HG03095 (cell line): Measurements from ENCODE around the gene DBNDD2.

Source experiments
- ATAC-seq: cut with Tn5 transposase; IDR thresholded peaks from one replicate; pipeline ENCODE4 v1.9.1; 2021; ENCODE audit warnings: moderate library complexity; ENCODE audit not compliant: unreplicated experiment

The DBNDD2 gene

GRCh38 chr20:45407783-45408645 is at the start of gene DBNDD2:
Gene DBNDD2, plus strand, starts transcription at chr20:45408289. Its CDS starts 179 bp downstream, at chr20:45408468.
- ATAC-seq = no peak

GRCh38 chr20:45359069-45359405 is 49.1 kb upstream of the DBNDD2 start:
- no peak for ATAC-seq

GRCh38 chr20:45359406-45360148 is 48.5 kb upstream of the DBNDD2 start:
- no peak for ATAC-seq

GRCh38 chr20:45361793-45362192 is 46.3 kb upstream of the DBNDD2 start:
- ATAC-seq = no peak

GRCh38 chr20:45362804-45363610 is 45.1 kb upstream of the DBNDD2 start, which contains the start of gene SYS1:
Gene SYS1, plus strand, starts transcription at chr20:45363156. Its CDS starts 376 bp downstream, at chr20:45363532.
- ATAC-seq = peak; percentile 69

GRCh38 chr20:45363611-45364492 is 44.2 kb upstream of the DBNDD2 start:
- no peak for ATAC-seq

GRCh38 chr20:45365444-45365970 is 42.6 kb upstream of the DBNDD2 start:
- ATAC-seq = no peak

- ATAC-seq = no peak
These were observed 41.9 kb upstream of the DBNDD2 start for GRCh38 chr20:45366192-45366591.

- no peak for ATAC-seq
These were observed 41.5 kb upstream of the DBNDD2 start for GRCh38 chr20:45366631-45367030.

GRCh38 chr20:45367126-45367525 is 41.0 kb upstream of the DBNDD2 start:
- ATAC-seq = no peak

GRCh38 chr20:45368221-45368980 is 39.7 kb upstream of the DBNDD2 start:
- ATAC-seq = peak; percentile 88

GRCh38 chr20:45370571-45371160 is 37.4 kb upstream of the DBNDD2 start:
- ATAC-seq = no peak

GRCh38 chr20:45372241-45372640 is 35.8 kb upstream of the DBNDD2 start:
- no peak for ATAC-seq

- no peak for ATAC-seq
These were observed 35.3 kb upstream of the DBNDD2 start for GRCh38 chr20:45372646-45373352.

- ATAC-seq = no peak
These were observed 34.6 kb upstream of the DBNDD2 start for GRCh38 chr20:45373353-45374100.

GRCh38 chr20:45374101-45374467 is 34.0 kb upstream of the DBNDD2 start:
- no peak for ATAC-seq

- ATAC-seq = no peak
These were observed 33.1 kb upstream of the DBNDD2 start for GRCh38 chr20:45374966-45375365.

- no peak for ATAC-seq
These were observed 30.8 kb upstream of the DBNDD2 start for GRCh38 chr20:45377269-45377668.
